ENCODE results near the gene INAFM2. TPM values are rescaled to one million over a fixed set of nuclear protein-coding genes. Genes with fewer than 3 reads are reported as not detected.

The INAFM2 gene
- total and polyA plus RNA-seq, 9 of the 15 experiments (the other 6 are each of a cell fraction or from before 2014, with no cell fraction given): 11.8 to 43.1 (median 27.2) TPM

DNA sequence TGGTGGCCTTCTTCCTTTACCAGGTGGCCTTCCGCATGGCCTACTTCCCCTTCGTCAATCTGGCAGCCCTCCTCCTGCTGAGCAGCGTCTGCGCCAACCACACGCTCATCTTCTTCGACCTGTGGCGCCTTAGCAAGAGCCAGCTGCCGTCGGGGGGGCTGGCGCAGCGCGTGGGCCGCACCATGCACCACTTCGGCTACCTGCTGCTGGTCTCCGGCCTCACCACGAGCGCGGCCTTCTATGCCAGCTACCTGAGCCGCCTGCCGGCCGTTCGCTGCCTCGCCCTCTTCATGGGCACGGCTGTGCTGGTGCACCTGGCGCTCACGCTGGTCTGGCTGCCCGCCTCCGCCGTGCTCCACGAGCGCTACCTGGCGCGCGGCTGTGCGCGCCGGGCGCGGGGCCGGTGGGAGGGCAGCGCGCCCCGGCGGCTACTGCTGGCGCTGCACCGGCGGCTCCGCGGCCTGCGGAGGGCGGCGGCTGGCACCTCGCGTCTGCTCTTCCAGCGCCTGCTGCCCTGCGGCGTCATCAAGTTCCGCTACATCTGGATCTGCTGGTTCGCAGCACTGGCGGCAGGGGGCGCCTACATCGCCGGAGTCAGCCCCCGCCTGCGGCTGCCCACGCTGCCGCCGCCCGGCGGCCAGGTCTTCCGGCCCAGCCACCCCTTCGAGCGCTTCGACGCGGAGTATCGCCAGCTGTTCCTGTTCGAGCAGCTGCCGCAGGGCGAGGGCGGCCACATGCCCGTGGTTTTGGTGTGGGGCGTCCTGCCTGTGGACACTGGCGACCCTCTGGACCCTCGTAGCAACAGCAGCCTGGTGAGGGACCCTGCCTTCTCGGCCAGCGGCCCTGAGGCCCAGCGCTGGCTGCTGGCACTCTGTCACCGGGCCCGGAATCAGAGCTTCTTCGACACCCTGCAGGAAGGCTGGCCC is 44.5 kb downstream of the INAFM2 start (continued):
- TF ChIP-seq CCNT2 (IDR thresholded peaks at IDR 0.05; ENCODE audit: borderline replicate concordance, extremely low read depth, insufficient read length, low read depth, low read length) (peak; percentile 31), CCAR2 (IDR thresholded peaks at IDR 0.05; ENCODE audit: low read depth, low read length) (no peak), HDGF (IDR thresholded peaks at IDR 0.05) (no peak), ZBTB8A (IDR thresholded peaks at IDR 0.05; ENCODE audit: partially characterized antibody) (no peak), SRSF7 (optimal IDR thresholded peaks at IDR 0.05; ENCODE audit: low read depth, low read length) (no peak), SIN3A (IDR thresholded peaks at IDR 0.05; ENCODE audit: borderline replicate concordance in 2 of 2, control insufficient read depth in 1 of 2, low read depth in 2 of 2, low read length in 2 of 2) (0 out of 4 replicates have a peak, but pooled peaks of 1 of the 2 experiments have one; percentile 36), CC2D1A (IDR thresholded peaks at IDR 0.05) (no peak), RHOXF2B (CRISPR knock-in tag; conservative IDR thresholded peaks at IDR 0.05) (no peak), CBX3 (IDR thresholded peaks at IDR 0.05; ENCODE audit: borderline replicate concordance in 1 of 2, low read length in 2 of 2) (peak in 1 of 2 experiments; percentile 88; a peak in 1 of 3 replicates), RBM25 (IDR thresholded peaks at IDR 0.05; ENCODE audit: low read depth, low read length, severe bottlenecking) (no peak), YY1 (IDR thresholded peaks at IDR 0.05; ENCODE audit: borderline replicate concordance in 1 of 3, control insufficient read depth in 1 of 3, extremely low read depth in 1 of 3, insufficient read depth in 3 of 3, insufficient read length in 1 of 3, insufficient replicate concordance in 2 of 3, low read depth in 1 of 3, low read length in 2 of 3) (peak in 2 of 3 experiments; percentile 53 to 74)
- TF ChIP-seq, protein P1, sequence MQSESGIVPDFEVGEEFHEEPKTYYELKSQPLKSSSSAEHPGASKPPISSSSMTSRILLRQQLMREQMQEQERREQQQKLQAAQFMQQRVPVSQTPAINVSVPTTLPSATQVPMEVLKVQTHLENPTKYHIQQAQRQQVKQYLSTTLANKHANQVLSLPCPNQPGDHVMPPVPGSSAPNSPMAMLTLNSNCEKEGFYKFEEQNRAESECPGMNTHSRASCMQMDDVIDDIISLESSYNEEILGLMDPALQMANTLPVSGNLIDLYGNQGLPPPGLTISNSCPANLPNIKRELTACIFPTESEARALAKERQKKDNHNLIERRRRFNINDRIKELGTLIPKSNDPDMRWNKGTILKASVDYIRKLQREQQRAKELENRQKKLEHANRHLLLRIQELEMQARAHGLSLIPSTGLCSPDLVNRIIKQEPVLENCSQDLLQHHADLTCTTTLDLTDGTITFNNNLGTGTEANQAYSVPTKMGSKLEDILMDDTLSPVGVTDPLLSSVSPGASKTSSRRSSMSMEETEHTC (IDR thresholded peaks at IDR 0.05): no peak
- TF ChIP-seq, protein P2, sequence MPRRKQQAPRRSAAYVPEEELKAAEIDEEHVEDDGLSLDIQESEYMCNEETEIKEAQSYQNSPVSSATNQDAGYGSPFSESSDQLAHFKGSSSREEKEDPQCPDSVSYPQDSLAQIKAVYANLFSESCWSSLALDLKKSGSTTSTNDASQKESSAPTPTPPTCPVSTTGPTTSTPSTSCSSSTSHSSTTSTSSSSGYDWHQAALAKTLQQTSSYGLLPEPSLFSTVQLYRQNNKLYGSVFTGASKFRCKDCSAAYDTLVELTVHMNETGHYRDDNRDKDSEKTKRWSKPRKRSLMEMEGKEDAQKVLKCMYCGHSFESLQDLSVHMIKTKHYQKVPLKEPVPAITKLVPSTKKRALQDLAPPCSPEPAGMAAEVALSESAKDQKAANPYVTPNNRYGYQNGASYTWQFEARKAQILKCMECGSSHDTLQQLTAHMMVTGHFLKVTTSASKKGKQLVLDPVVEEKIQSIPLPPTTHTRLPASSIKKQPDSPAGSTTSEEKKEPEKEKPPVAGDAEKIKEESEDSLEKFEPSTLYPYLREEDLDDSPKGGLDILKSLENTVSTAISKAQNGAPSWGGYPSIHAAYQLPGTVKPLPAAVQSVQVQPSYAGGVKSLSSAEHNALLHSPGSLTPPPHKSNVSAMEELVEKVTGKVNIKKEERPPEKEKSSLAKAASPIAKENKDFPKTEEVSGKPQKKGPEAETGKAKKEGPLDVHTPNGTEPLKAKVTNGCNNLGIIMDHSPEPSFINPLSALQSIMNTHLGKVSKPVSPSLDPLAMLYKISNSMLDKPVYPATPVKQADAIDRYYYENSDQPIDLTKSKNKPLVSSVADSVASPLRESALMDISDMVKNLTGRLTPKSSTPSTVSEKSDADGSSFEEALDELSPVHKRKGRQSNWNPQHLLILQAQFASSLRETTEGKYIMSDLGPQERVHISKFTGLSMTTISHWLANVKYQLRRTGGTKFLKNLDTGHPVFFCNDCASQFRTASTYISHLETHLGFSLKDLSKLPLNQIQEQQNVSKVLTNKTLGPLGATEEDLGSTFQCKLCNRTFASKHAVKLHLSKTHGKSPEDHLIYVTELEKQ (CRISPR knock-in tag; IDR thresholded peaks at IDR 0.05): no peak
- TF ChIP-seq, protein P3, sequence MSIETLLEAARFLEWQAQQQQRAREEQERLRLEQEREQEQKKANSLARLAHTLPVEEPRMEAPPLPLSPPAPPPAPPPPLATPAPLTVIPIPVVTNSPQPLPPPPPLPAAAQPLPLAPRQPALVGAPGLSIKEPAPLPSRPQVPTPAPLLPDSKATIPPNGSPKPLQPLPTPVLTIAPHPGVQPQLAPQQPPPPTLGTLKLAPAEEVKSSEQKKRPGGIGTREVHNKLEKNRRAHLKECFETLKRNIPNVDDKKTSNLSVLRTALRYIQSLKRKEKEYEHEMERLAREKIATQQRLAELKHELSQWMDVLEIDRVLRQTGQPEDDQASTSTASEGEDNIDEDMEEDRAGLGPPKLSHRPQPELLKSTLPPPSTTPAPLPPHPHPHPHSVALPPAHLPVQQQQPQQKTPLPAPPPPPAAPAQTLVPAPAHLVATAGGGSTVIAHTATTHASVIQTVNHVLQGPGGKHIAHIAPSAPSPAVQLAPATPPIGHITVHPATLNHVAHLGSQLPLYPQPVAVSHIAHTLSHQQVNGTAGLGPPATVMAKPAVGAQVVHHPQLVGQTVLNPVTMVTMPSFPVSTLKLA (conservative IDR thresholded peaks at IDR 0.05): peak in 1 of 2 experiments; percentile 59; a peak in 1 of 4 replicates
- TF ChIP-seq, protein P4, sequence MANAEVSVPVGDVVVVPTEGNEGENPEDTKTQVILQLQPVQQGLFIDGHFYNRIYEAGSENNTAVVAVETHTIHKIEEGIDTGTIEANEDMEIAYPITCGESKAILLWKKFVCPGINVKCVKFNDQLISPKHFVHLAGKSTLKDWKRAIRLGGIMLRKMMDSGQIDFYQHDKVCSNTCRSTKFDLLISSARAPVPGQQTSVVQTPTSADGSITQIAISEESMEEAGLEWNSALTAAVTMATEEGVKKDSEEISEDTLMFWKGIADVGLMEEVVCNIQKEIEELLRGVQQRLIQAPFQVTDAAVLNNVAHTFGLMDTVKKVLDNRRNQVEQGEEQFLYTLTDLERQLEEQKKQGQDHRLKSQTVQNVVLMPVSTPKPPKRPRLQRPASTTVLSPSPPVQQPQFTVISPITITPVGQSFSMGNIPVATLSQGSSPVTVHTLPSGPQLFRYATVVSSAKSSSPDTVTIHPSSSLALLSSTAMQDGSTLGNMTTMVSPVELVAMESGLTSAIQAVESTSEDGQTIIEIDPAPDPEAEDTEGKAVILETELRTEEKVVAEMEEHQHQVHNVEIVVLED (CRISPR knock-in tag; IDR thresholded peaks at IDR 0.05): no peak
- TF ChIP-seq, protein P5, sequence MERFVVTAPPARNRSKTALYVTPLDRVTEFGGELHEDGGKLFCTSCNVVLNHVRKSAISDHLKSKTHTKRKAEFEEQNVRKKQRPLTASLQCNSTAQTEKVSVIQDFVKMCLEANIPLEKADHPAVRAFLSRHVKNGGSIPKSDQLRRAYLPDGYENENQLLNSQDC (CRISPR knock-in tag; IDR thresholded peaks at IDR 0.05): no peak

All from K562 (cell line).